HG03558 (cell line): ENCODE data around the gene ANKS1B.
A peak's percentile ranks its signal among the peaks of the same experiment; 100 is the strongest.
"Not testable (repeated sequence)": the region's sequence is repeated elsewhere in the genome, so short reads cannot be mapped to it uniquely, and the experiment has no call there.

ENCODE experiments used
- ATAC-seq: cut with Tn5 transposase; IDR thresholded peaks from one replicate; pipeline ENCODE4 v1.9.1; 2021; ENCODE audit warnings: moderate number of reproducible peaks; ENCODE audit not compliant: unreplicated experiment; ENCODE audit errors: extremely low read depth

Gene ANKS1B

GRCh38 chr12:98771811-98772752 is 1212.7 kb downstream of the ANKS1B start:
- no peak for ATAC-seq

GRCh38 chr12:98770230-98770629 is 1214.5 kb downstream of the ANKS1B start:
- no peak for ATAC-seq

- ATAC-seq: no peak
Observed at GRCh38 chr12:98769068-98769467, 1215.7 kb downstream of the ANKS1B start.

GRCh38 chr12:98767248-98767647 is 1217.5 kb downstream of the ANKS1B start:
- no peak for ATAC-seq

- no peak for ATAC-seq
Observed at GRCh38 chr12:98763656-98764055, 1221.1 kb downstream of the ANKS1B start.

DNA sequence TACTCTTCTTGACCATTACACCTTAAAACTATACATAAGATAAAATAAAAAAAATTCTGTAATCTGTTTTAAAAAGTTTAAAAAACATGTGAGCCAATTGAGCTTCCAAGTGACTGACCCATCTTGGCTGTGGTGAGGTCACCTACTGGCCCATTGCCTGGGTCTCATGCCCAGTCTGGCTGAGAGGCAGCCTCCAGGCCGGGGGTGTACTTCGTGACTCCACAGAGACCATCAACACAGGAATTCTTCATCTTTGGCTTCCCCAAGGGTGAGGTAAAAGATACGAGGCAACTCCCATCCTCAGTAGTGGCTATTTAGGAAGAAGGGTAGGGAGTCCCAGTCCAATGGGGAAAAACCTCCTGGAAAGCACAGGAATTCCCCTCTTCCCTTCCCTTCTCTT is 1226.4 kb downstream of the ANKS1B start:
- no peak for ATAC-seq

DNA sequence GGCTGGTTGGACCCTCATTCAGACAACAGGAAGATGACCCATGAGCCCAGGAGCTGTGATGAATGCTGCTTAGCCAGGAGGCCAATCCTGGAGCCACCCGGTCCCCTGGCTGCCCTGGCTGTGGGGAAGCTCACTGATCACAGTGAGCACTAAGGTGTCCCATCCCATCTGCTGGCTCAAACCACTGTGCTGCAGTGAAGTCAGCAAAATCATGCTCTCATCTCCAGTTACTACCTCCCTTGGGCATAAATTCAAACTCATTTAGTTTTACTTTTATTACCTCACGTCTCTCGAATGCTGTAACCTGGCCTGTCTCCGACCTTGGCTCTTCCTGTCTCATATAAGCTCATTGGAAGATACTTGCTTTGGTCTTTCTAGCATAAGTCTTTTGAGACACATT is 1227.3 kb downstream of the ANKS1B start:
- no peak for ATAC-seq

- not testable (repeated sequence) for ATAC-seq
Observed at GRCh38 chr12:98755855-98756254, 1228.9 kb downstream of the ANKS1B start.

DNA sequence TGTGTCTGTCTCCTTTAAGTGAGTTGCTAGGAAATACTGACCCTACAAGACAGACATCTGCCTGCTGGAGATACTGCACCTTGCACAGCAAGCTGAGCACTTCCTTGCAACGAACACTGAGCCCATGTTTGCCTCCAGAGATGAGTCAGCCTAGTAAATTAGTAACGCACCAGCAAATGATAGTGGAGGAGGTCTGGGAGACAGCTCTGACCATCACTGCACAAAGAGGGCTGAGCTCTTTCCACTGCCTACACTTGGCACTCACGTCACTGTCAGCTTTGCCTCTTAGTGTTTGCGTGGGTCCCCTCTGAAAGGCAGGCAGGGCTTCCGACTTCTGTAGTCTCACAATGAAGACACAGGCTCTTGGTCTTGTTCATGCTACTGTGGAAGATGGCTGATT is 1230.6 kb downstream of the ANKS1B start:
- peak; percentile 97 for ATAC-seq

GRCh38 chr12:98752726-98753125 is 1232.0 kb downstream of the ANKS1B start:
- ATAC-seq: no peak

- no peak for ATAC-seq
Observed at GRCh38 chr12:98751580-98752115, 1233.1 kb downstream of the ANKS1B start.

DNA sequence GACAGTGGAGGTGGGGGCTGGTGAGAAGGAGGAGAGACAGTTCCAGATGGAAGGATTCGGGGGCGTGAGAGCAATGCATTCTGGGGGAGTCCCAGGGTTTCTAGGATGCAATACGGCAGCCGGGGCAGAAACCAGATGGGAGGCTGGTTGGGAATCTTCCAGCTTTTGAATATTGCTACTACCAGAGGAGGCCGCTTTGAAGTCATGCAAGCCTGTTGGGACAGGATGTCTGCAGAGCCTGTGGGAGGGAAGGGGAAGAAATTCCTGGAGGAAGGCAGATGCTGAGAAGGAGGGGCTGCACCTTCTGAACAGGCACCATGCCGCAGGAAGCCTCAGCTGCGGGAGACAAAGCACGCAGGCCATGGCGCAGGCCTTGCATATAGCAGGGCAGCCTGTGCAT is 1234.2 kb downstream of the ANKS1B start:
- ATAC-seq: no peak

- ATAC-seq: no peak
Observed at GRCh38 chr12:98748463-98748862, 1236.3 kb downstream of the ANKS1B start.

DNA sequence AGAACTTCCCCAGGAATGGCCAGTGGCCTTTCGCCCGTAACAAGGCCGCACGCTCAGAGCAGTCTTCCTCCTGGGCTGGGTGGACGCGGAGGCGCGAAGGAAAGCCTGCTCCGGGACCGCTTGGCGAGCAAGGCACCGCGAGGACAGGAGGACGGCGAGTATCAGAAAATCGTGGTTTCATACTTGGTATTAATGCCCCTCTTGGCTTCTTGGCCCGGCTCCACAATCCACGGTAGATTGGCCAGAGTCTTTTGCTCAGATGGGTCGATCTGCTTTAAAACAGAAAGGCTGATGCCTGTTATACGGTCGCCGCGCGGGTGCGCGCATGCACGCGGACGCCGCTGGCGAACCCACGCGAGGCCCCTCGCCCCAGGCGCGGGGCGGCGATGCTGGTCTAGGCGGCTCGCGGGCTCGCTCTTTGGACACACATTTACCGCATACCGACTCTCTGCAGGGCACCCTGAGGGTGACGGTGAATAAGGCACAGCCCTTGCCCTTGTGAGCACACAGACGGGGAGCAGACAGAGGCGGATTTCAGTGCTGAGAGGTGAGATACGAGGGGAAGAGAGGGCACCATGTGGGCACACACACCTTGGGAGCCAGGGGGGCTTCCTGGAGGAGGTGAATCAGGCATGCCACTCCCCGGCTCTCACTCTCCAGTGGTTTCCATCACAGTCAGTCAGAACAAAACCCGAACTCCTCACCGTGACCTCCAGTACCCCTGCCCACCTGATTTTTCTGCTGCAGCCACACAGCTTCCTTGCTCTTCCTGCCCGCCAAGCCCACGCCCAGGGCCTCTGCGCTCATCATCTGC is 1239.0 kb downstream of the ANKS1B start:
- ATAC-seq: no peak

DNA sequence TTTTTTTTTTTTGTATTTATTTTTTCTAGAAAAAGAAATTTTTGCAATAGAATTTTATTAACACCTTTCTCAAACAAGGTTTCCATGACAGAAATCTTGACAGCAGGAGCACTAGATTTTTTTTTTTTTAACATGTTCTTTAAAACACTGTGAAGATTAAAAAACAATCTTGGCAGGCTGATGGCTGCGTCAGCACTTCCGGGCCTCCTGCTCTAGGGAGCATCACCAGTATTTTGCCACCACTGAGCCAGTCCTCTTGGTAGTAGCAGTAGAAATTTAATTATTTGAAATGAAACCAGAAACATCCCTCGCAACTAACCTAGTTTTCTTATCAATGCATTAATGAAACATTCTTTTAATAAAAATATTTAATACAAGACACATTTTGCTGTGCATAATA is 1240.1 kb downstream of the ANKS1B start:
- ATAC-seq: no peak

GRCh38 chr12:98743362-98743953 is 1241.3 kb downstream of the ANKS1B start:
- ATAC-seq: no peak

DNA sequence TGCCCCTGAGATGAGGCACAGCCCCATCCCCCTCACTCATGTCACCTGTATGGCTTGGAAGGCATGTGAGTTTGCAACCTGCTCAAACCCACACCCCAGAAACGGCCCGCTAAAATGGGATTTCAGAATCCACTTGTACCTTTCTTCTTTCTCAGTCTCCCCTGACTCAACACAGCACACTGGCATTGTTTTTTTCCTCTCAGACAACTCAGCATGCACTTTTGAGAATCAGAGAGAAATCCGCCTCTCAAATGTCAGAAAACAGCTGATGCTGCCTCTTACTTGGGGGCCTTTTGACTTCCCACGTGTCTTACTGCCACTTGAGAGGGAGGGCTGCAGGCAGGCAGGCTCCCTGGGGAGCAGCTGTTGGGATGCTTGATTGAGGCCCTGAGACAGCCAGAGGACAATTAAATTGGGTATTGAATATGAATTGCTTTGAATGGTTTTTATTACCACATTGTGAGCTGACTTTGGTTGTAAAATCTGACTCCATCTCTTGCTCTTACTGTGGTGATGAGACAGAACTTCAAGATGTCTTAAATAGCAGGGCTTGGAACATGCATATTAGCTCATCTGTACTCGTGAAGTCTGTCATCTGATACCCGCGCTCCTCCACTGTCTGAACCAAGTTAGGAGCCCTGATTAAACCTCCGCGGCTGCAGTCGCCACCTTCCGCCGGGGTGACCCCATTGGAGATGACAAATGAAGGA is 1243.0 kb downstream of the ANKS1B start:
- ATAC-seq: no peak

DNA sequence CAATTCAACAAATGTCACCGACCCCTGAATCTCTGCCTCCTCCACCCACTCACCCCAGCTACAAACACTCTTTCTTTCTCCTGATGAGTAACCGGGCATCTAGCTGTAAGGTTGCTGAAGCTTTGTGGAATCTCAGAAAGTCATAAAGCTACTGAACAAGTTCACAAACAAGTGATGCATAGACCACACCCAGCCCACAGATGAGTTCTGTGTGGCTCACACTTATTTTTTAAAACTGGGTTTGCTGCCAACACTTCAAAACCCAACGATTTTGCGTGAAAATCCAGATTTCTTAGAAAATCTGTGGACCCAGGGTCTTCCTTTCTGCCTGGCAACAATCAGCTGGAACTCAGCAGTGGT is 1243.6 kb downstream of the ANKS1B start:
- no peak for ATAC-seq

DNA sequence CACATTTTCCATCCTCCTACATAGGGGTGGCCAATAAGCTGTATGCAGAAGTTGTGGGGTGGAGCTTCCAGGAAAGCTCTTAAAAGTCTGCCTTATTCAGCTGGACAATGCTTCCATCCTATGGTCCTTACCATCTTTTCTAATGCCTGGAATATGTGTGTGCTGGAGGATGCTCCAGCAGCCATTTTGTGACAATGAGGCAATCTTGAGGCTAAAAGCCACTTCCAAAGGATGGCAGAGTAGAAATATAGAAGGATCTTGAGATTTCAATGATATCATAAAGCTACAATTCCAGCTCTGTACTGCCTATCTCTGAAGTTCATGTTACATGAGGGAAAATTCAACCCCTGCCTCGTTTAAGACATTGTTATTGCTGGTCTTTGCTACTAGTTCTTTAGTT is 1244.0 kb downstream of the ANKS1B start:
- ATAC-seq: no peak

- no peak for ATAC-seq
Observed at GRCh38 chr12:98738539-98738938, 1246.2 kb downstream of the ANKS1B start.
